ENCODE data around the gene INMT.

GRCh38 chr7:30761214-30762156, 9.6 kb downstream of the INMT start:
- TF ChIP-seq CTCF (IDR thresholded peaks at IDR 0.05; ENCODE audit: low read depth, low read length, poor library complexity, severe bottlenecking) (no peak), EZH2phosphoT487 (IDR thresholded peaks at IDR 0.05; ENCODE audit: borderline replicate concordance, low read length) (no peak)

Data from DOHH2 (cell line).